GM10847 (cell line): Measurements from ENCODE around the gene RRAD.
A peak's percentile ranks its signal among the peaks of the same experiment; 100 is the strongest.

Experiments
- POLR2A ChIP-seq: IDR thresholded peaks from 2 replicates; pipeline ENCODE4 v1.6.1; 2011; ENCODE audit not compliant: insufficient read length; ENCODE audit errors: extremely low read depth

The RRAD gene

GRCh38 chr16:66886914-66887313 lies 38.4 kb downstream of the RRAD start:
- no peak for TF ChIP-seq POLR2A

GRCh38 chr16:66886321-66886720 lies 39.0 kb downstream of the RRAD start:
- TF ChIP-seq POLR2A, result no peak

GRCh38 chr16:66885491-66885890 lies 39.8 kb downstream of the RRAD start:
- TF ChIP-seq POLR2A, result no peak

GRCh38 chr16:66882702-66883101 lies 42.6 kb downstream of the RRAD start:
- no peak for TF ChIP-seq POLR2A

- TF ChIP-seq POLR2A, result no peak
Measured at GRCh38 chr16:66881964-66882508, 43.3 kb downstream of the RRAD start.

GRCh38 chr16:66881560-66881959 lies 43.8 kb downstream of the RRAD start:
- TF ChIP-seq POLR2A, result no peak

- TF ChIP-seq POLR2A, result no peak
Measured at GRCh38 chr16:66881014-66881417, 44.3 kb downstream of the RRAD start.

GRCh38 chr16:66880288-66881013 lies 44.9 kb downstream of the RRAD start, which contains the start of gene PDP2:
Gene PDP2, plus strand, starts transcription at chr16:66880515. Its CDS starts 3,770 bp downstream, at chr16:66884285.
- peak; percentile 66 for TF ChIP-seq POLR2A

- TF ChIP-seq POLR2A, result no peak
Measured at GRCh38 chr16:66878067-66878466, 47.3 kb downstream of the RRAD start.

GRCh38 chr16:66874079-66874775 lies 51.1 kb downstream of the RRAD start:
- no peak for TF ChIP-seq POLR2A

GRCh38 chr16:66873685-66874055 lies 51.7 kb downstream of the RRAD start:
- TF ChIP-seq POLR2A, result no peak

- TF ChIP-seq POLR2A, result no peak
Measured at GRCh38 chr16:66872943-66873684, 52.2 kb downstream of the RRAD start.

- TF ChIP-seq POLR2A, result no peak
Measured at GRCh38 chr16:66872559-66872942, 52.8 kb downstream of the RRAD start.

GRCh38 chr16:66871840-66872239 lies 53.5 kb downstream of the RRAD start:
- no peak for TF ChIP-seq POLR2A
